Kidney epithelial cell (primary cell): ENCODE data around the gene CSNK1A1. TPM values are rescaled to one million over a fixed set of nuclear protein-coding genes. Genes with fewer than 3 reads are reported as not detected.
"Not testable (repeated sequence)": the region's sequence is repeated elsewhere in the genome, so short reads cannot be mapped to it uniquely, and the experiment has no call there.

Experiments used
- DNase-seq: peaks from one replicate; pipeline ENCODE4 v3.0.0-alpha.2; 2010; ENCODE audit warnings: low read depth
- H3K27me3 ChIP-seq: 2 replicates; pipeline ENCODE4 v1.6.0; 2011; ENCODE audit warnings: low read length; ENCODE audit not compliant: control insufficient read depth, insufficient read depth
- H3K36me3 ChIP-seq: 2 replicates; pipeline ENCODE4 v1.5.1; 2011; ENCODE audit warnings: low read length; ENCODE audit not compliant: control insufficient read depth, insufficient read depth
- H3K4me3 ChIP-seq: 2 replicates; pipeline ENCODE4 v1.5.1; 2011; ENCODE audit warnings: low read depth, mild to moderate bottlenecking, control low read depth, low read length
- CTCF ChIP-seq: IDR thresholded peaks from 2 replicates; pipeline ENCODE4 v1.5.1; 2011; ENCODE audit warnings: mild to moderate bottlenecking, moderate library complexity, low read length, control low read depth, inconsistent platforms; ENCODE audit not compliant: insufficient read depth, poor library complexity, severe bottlenecking
- total RNA-seq: library from RNA; depleted of rRNA; stranded (reverse); fragments of >200 nt; gene quantifications from 2 replicates; pipeline ENCODE4 v1.2.3, GENCODE V29; 2015

Gene CSNK1A1
- total RNA-seq, 1 donor from 2014 or later = 270 TPM

DNA sequence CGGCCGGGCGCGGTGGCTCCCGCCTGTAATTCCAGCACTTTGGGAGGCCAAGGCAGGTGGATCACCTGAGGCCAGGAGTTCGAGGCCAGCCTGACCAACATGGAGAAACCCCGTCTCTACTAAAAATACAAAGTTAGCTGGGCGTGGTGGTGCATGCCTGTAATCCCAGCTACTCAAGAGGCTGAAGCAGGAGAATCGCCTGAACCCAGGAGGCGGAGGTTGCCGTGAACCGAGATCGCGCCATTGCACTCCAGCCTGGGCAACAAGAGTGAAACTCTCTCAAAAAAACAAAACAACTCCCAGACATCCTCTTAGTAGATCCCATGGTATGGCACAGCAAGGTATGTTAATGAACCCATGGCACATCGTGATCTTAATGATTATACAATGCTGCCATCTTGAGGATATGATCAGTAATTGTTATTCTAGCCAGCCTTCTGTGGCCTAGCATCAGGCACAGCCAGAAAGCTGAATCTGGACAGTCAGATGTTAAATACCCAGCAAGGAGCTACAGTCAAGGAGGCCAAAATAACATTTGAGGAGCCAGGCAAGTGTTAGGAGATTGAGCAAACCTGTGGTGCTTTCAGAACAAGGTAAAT, 13.4 kb upstream of the CSNK1A1 start:
- not testable (repeated sequence) for H3K4me3 ChIP-seq, H3K27me3 ChIP-seq, H3K36me3 ChIP-seq
- DNase-seq = peak; percentile 44
- peak; percentile 33 for TF ChIP-seq CTCF

GRCh38 chr5:149563466-149563865, 12.2 kb upstream of the CSNK1A1 start:
- no peak for DNase-seq

GRCh38 chr5:149561848-149562247, 10.6 kb upstream of the CSNK1A1 start:
- DNase-seq = peak; percentile 96
- no peak for TF ChIP-seq CTCF
- no peaks in the 10 kb centered on the region for H3K27me3 ChIP-seq
- no peak overlapping the region for H3K4me3 ChIP-seq
- no peaks in the 10 kb centered on the region for H3K36me3 ChIP-seq

More at GRCh38 chr5:149563466-149563865, 12.2 kb upstream of the CSNK1A1 start:
- TF ChIP-seq CTCF = no peak
- H3K4me3 ChIP-seq = no peak overlapping the region
- H3K36me3 ChIP-seq = no peaks in the 10 kb centered on the region
- no peaks in the 10 kb centered on the region for H3K27me3 ChIP-seq

GRCh38 chr5:149559706-149560105, 8.5 kb upstream of the CSNK1A1 start:
- DNase-seq = no peak
- Histone ChIP-seq H3K27me3 (no peaks in the 10 kb centered on the region), H3K4me3 (no peak overlapping the region), H3K36me3 (no peaks in the 10 kb centered on the region)
- TF ChIP-seq CTCF = no peak

- TF ChIP-seq CTCF = no peak
- Histone ChIP-seq H3K27me3 (no peaks in the 10 kb centered on the region), H3K36me3 (no peaks in the 10 kb centered on the region), H3K4me3 (no peak overlapping the region)
- DNase-seq = no peak
Observed at GRCh38 chr5:149552553-149553160, 1.4 kb upstream of the CSNK1A1 start.

DNA sequence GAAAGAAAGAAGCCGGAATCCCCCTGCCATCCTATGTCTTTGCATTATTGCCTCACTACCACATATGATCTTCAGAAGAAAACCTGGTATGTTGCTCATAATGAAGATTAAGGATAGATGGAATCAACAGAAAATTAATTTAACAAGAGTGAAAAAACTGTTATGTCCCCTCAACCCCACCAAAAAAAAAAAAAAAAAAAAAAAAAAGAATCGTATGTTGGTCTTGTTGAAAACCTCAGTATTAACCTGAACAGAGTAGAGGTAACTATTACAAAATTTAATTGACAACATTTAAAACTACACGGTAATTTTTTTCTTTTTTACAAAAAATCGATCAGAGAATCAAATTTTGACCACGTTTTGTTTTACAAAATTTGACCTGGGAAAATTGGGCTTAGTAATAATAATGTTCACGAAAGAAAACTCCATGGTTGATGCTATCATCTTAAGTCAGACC, 827 bp upstream of the CSNK1A1 start:
- TF ChIP-seq CTCF = no peak
- DNase-seq = no peak
- Histone ChIP-seq H3K27me3 (no peaks in the 10 kb centered on the region), H3K36me3 (no peaks in the 10 kb centered on the region), H3K4me3 (peak overlapping the region; percentile 93)
